ENCODE results near the gene CDK5RAP2.

DNA sequence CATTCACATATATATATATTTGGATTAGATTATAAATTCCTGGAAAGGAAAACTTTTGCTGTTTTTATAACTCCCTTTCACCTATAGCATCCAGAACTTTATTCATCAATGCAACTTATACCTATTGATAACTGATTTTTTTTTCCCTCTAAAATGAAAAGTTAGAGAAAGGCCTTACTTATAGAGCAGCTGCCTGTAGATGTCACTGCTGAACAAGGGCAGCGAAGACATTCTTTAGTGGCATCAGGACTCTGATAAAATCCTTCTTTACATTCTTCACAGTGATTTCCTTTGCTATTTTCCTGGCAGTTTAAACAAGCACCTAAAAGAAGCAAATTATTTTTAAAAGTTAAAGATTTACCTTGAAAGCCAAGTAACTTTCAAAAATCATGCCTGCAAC is 32.3 kb upstream of the CDK5RAP2 start:
- TF ChIP-seq, protein P1, sequence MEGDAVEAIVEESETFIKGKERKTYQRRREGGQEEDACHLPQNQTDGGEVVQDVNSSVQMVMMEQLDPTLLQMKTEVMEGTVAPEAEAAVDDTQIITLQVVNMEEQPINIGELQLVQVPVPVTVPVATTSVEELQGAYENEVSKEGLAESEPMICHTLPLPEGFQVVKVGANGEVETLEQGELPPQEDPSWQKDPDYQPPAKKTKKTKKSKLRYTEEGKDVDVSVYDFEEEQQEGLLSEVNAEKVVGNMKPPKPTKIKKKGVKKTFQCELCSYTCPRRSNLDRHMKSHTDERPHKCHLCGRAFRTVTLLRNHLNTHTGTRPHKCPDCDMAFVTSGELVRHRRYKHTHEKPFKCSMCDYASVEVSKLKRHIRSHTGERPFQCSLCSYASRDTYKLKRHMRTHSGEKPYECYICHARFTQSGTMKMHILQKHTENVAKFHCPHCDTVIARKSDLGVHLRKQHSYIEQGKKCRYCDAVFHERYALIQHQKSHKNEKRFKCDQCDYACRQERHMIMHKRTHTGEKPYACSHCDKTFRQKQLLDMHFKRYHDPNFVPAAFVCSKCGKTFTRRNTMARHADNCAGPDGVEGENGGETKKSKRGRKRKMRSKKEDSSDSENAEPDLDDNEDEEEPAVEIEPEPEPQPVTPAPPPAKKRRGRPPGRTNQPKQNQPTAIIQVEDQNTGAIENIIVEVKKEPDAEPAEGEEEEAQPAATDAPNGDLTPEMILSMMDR (conservative IDR thresholded peaks at IDR 0.05): peak; percentile 49
- no peak for TF ChIP-seq ZFX (IDR thresholded peaks at IDR 0.05)

Data from C4-2B (cell line).